ENCODE measurements around the gene ASTN2.

Gene ASTN2

GRCh38 chr9:116673375-116673774, 741.5 kb downstream of the ASTN2 start:
- DNase-seq (ENCODE audit: low spot score): no peak
- in situ Hi-C loops (cut with MboI; ENCODE audit: low pct_unique_long_range_greater_than_20kb, low sequenced_read_pairs, unreplicated experiment): loop anchor here (25.0 kb wide), 1 partner anchor 511 kb away; the partner anchor contains the start of gene PAPPA
- TF ChIP-seq CTCF (IDR thresholded peaks at IDR 0.05; ENCODE audit: extremely low read depth, insufficient read depth, missing control alignments): no peak

GRCh38 chr9:116671605-116672004, 743.3 kb downstream of the ASTN2 start:
- no peak for DNase-seq (ENCODE audit: low spot score)
- in situ Hi-C loops (cut with MboI; ENCODE audit: low pct_unique_long_range_greater_than_20kb, low sequenced_read_pairs, unreplicated experiment): loop anchor here (25.0 kb wide), 1 partner anchor 509 kb away; the partner anchor contains the start of gene PAPPA
- no peak for TF ChIP-seq CTCF (IDR thresholded peaks at IDR 0.05; ENCODE audit: extremely low read depth, insufficient read depth, missing control alignments)

GRCh38 chr9:116668970-116669695, 745.7 kb downstream of the ASTN2 start:
- TF ChIP-seq CTCF (IDR thresholded peaks at IDR 0.05; ENCODE audit: extremely low read depth, insufficient read depth, missing control alignments): no peak
- DNase-seq (ENCODE audit: low spot score): no peak
- in situ Hi-C loops (cut with MboI; ENCODE audit: low pct_unique_long_range_greater_than_20kb, low sequenced_read_pairs, unreplicated experiment): loop anchor here (25.0 kb wide), 1 partner anchor 507 kb away; the partner anchor contains the start of gene PAPPA

GRCh38 chr9:116663581-116663980, 751.3 kb downstream of the ASTN2 start:
- in situ Hi-C loops (cut with MboI; ENCODE audit: low pct_unique_long_range_greater_than_20kb, low sequenced_read_pairs, unreplicated experiment): loop anchor here (25.0 kb wide), 1 partner anchor 501 kb away; the partner anchor contains the start of gene PAPPA
- no peak for TF ChIP-seq CTCF (IDR thresholded peaks at IDR 0.05; ENCODE audit: extremely low read depth, insufficient read depth, missing control alignments)
- no peak for DNase-seq (ENCODE audit: low spot score)

GRCh38 chr9:116662646-116663310, 752.1 kb downstream of the ASTN2 start:
- TF ChIP-seq CTCF (IDR thresholded peaks at IDR 0.05; ENCODE audit: extremely low read depth, insufficient read depth, missing control alignments): no peak
- in situ Hi-C loops (cut with MboI; ENCODE audit: low pct_unique_long_range_greater_than_20kb, low sequenced_read_pairs, unreplicated experiment): loop anchor here (25.0 kb wide), 1 partner anchor 500 kb away; the partner anchor contains the start of gene PAPPA
- DNase-seq (ENCODE audit: low spot score): no peak

GRCh38 chr9:116661037-116661954, 753.6 kb downstream of the ASTN2 start:
- peak; percentile 53 for DNase-seq (ENCODE audit: low spot score)
- peak; percentile 73 for TF ChIP-seq CTCF (IDR thresholded peaks at IDR 0.05; ENCODE audit: extremely low read depth, insufficient read depth, missing control alignments)
- in situ Hi-C loops (cut with MboI; ENCODE audit: low pct_unique_long_range_greater_than_20kb, low sequenced_read_pairs, unreplicated experiment): loop anchor here (25.0 kb wide), 1 partner anchor 499 kb away; the partner anchor contains the start of gene PAPPA

All from GM13977 (cell line).